Measurements from ENCODE around the gene DESI2.
"Not testable (repeated sequence)": the region's sequence is repeated elsewhere in the genome, so short reads cannot be mapped to it uniquely, and the experiment has no call there.

Gene DESI2

GRCh38 chr1:244730934-244731434 lies 78.1 kb downstream of the DESI2 start:
- Histone ChIP-seq H3K9me3 (ENCODE audit: control insufficient read depth in 2 of 2, low read length in 2 of 2) (no peaks in the 10 kb centered on the region), H3K36me3 (ENCODE audit: control insufficient read depth in 2 of 2, insufficient read depth in 2 of 2, low read length in 2 of 2) (no peaks in the 10 kb centered on the region), H3K27ac (ENCODE audit: low read length) (no peak overlapping the region), H3K27me3 (ENCODE audit: control insufficient read depth in 1 of 2, insufficient read depth in 2 of 2, low read length in 2 of 2) (no peaks in the 10 kb centered on the region), H3K4me1 (ENCODE audit: control insufficient read depth, insufficient read depth, low read length) (peaks cover 5% of the 10 kb centered on the region), H3K4me3 (ENCODE audit: low read length in 2 of 2) (peak overlapping the region; percentile 40 to 79), H3K9ac (ENCODE audit: low read length in 2 of 2) (peak overlapping the region; percentile 4 to 5)

- Histone ChIP-seq H3K4me3 (ENCODE audit: low read length in 2 of 2) (no peak overlapping the region), H3K27ac (ENCODE audit: low read length) (no peak overlapping the region), H3K36me3 (ENCODE audit: control insufficient read depth in 2 of 2, insufficient read depth in 2 of 2, low read length in 2 of 2) (no peaks in the 10 kb centered on the region), H3K27me3 (ENCODE audit: control insufficient read depth in 1 of 2, insufficient read depth in 2 of 2, low read length in 2 of 2) (no peaks in the 10 kb centered on the region), H3K9ac (ENCODE audit: low read length in 2 of 2) (no peak overlapping the region), H3K4me1 (ENCODE audit: control insufficient read depth, insufficient read depth, low read length) (peaks cover 5% of the 10 kb centered on the region), H3K9me3 (ENCODE audit: control insufficient read depth in 2 of 2, low read length in 2 of 2) (no peaks in the 10 kb centered on the region)
Measured at GRCh38 chr1:244731651-244732050, 78.7 kb downstream of the DESI2 start.

GRCh38 chr1:244732851-244733450 lies 80.0 kb downstream of the DESI2 start:
- no peak overlapping the region for H3K9ac ChIP-seq (ENCODE audit: low read length in 2 of 2)
- no peaks in the 10 kb centered on the region for H3K9me3 ChIP-seq (ENCODE audit: control insufficient read depth in 2 of 2, low read length in 2 of 2)
- no peaks in the 10 kb centered on the region for H3K36me3 ChIP-seq (ENCODE audit: control insufficient read depth in 2 of 2, insufficient read depth in 2 of 2, low read length in 2 of 2)
- H3K27me3 ChIP-seq (ENCODE audit: control insufficient read depth in 1 of 2, insufficient read depth in 2 of 2, low read length in 2 of 2) = no peaks in the 10 kb centered on the region
- no peak overlapping the region for H3K4me3 ChIP-seq (ENCODE audit: low read length in 2 of 2)
- peaks cover 5% of the 10 kb centered on the region for H3K4me1 ChIP-seq (ENCODE audit: control insufficient read depth, insufficient read depth, low read length)
- H3K27ac ChIP-seq (ENCODE audit: low read length) = no peak overlapping the region

GRCh38 chr1:244735404-244735803 lies 82.5 kb downstream of the DESI2 start:
- Histone ChIP-seq H3K4me1 (ENCODE audit: control insufficient read depth, insufficient read depth, low read length) (peaks cover 5% of the 10 kb centered on the region), H3K9ac (ENCODE audit: low read length in 2 of 2) (no peak overlapping the region), H3K27me3 (ENCODE audit: control insufficient read depth in 1 of 2, insufficient read depth in 2 of 2, low read length in 2 of 2) (no peaks in the 10 kb centered on the region), H3K9me3 (ENCODE audit: control insufficient read depth in 2 of 2, low read length in 2 of 2) (no peaks in the 10 kb centered on the region), H3K4me3 (ENCODE audit: low read length in 2 of 2) (no peak overlapping the region), H3K36me3 (ENCODE audit: control insufficient read depth in 2 of 2, insufficient read depth in 2 of 2, low read length in 2 of 2) (no peaks in the 10 kb centered on the region), H3K27ac (ENCODE audit: low read length) (no peak overlapping the region)

- Histone ChIP-seq H3K9me3 (ENCODE audit: control insufficient read depth in 2 of 2, low read length in 2 of 2) (no peaks in the 10 kb centered on the region), H3K4me3 (ENCODE audit: low read length in 2 of 2) (no peak overlapping the region), H3K27me3 (ENCODE audit: control insufficient read depth in 1 of 2, insufficient read depth in 2 of 2, low read length in 2 of 2) (no peaks in the 10 kb centered on the region), H3K9ac (ENCODE audit: low read length in 2 of 2) (no peak overlapping the region), H3K4me1 (ENCODE audit: control insufficient read depth, insufficient read depth, low read length) (peaks cover 2% of the 10 kb centered on the region), H3K27ac (ENCODE audit: low read length) (no peak overlapping the region), H3K36me3 (ENCODE audit: control insufficient read depth in 2 of 2, insufficient read depth in 2 of 2, low read length in 2 of 2) (no peaks in the 10 kb centered on the region)
Measured at GRCh38 chr1:244735876-244736561, 83.1 kb downstream of the DESI2 start.

- not testable (repeated sequence) for H3K4me1 ChIP-seq (ENCODE audit: control insufficient read depth, insufficient read depth, low read length); H3K9ac ChIP-seq (ENCODE audit: low read length in 2 of 2); H3K4me3 ChIP-seq (ENCODE audit: low read length in 2 of 2); H3K9me3 ChIP-seq (ENCODE audit: control insufficient read depth in 2 of 2, low read length in 2 of 2); H3K27ac ChIP-seq (ENCODE audit: low read length); H3K27me3 ChIP-seq (ENCODE audit: control insufficient read depth in 1 of 2, insufficient read depth in 2 of 2, low read length in 2 of 2); H3K36me3 ChIP-seq (ENCODE audit: control insufficient read depth in 2 of 2, insufficient read depth in 2 of 2, low read length in 2 of 2)
Measured at GRCh38 chr1:244739140-244739539, 86.2 kb downstream of the DESI2 start.

- H3K9me3 ChIP-seq (ENCODE audit: control insufficient read depth in 2 of 2, low read length in 2 of 2); H3K27me3 ChIP-seq (ENCODE audit: control insufficient read depth in 1 of 2, insufficient read depth in 2 of 2, low read length in 2 of 2); H3K36me3 ChIP-seq (ENCODE audit: control insufficient read depth in 2 of 2, insufficient read depth in 2 of 2, low read length in 2 of 2); H3K4me3 ChIP-seq (ENCODE audit: low read length in 2 of 2); H3K27ac ChIP-seq (ENCODE audit: low read length); H3K4me1 ChIP-seq (ENCODE audit: control insufficient read depth, insufficient read depth, low read length); H3K9ac ChIP-seq (ENCODE audit: low read length in 2 of 2): not testable (repeated sequence)
Measured at GRCh38 chr1:244740027-244740617, 87.2 kb downstream of the DESI2 start.

- H3K4me3 ChIP-seq (ENCODE audit: low read length in 2 of 2) = no peak overlapping the region
- no peaks in the 10 kb centered on the region for H3K9me3 ChIP-seq (ENCODE audit: control insufficient read depth in 2 of 2, low read length in 2 of 2)
- H3K27ac ChIP-seq (ENCODE audit: low read length) = no peak overlapping the region
- H3K9ac ChIP-seq (ENCODE audit: low read length in 2 of 2) = no peak overlapping the region
- H3K36me3 ChIP-seq (ENCODE audit: control insufficient read depth in 2 of 2, insufficient read depth in 2 of 2, low read length in 2 of 2) = no peaks in the 10 kb centered on the region
- H3K27me3 ChIP-seq (ENCODE audit: control insufficient read depth in 1 of 2, insufficient read depth in 2 of 2, low read length in 2 of 2) = no peaks in the 10 kb centered on the region
- no peaks in the 10 kb centered on the region for H3K4me1 ChIP-seq (ENCODE audit: control insufficient read depth, insufficient read depth, low read length)
Measured at GRCh38 chr1:244741692-244742091, 88.8 kb downstream of the DESI2 start.

- no peaks in the 10 kb centered on the region for H3K9me3 ChIP-seq (ENCODE audit: control insufficient read depth in 2 of 2, low read length in 2 of 2)
- no peaks in the 10 kb centered on the region for H3K36me3 ChIP-seq (ENCODE audit: control insufficient read depth in 2 of 2, insufficient read depth in 2 of 2, low read length in 2 of 2)
- H3K4me1 ChIP-seq (ENCODE audit: control insufficient read depth, insufficient read depth, low read length) = no peaks in the 10 kb centered on the region
- H3K27me3 ChIP-seq (ENCODE audit: control insufficient read depth in 1 of 2, insufficient read depth in 2 of 2, low read length in 2 of 2) = no peaks in the 10 kb centered on the region
- no peak overlapping the region for H3K27ac ChIP-seq (ENCODE audit: low read length)
- H3K4me3 ChIP-seq (ENCODE audit: low read length in 2 of 2) = no peak overlapping the region
- no peak overlapping the region for H3K9ac ChIP-seq (ENCODE audit: low read length in 2 of 2)
Measured at GRCh38 chr1:244749230-244750016, 96.5 kb downstream of the DESI2 start.

- Histone ChIP-seq H3K9me3 (ENCODE audit: control insufficient read depth in 2 of 2, low read length in 2 of 2) (no peaks in the 10 kb centered on the region), H3K4me1 (ENCODE audit: control insufficient read depth, insufficient read depth, low read length) (no peaks in the 10 kb centered on the region), H3K4me3 (ENCODE audit: low read length in 2 of 2) (no peak overlapping the region), H3K36me3 (ENCODE audit: control insufficient read depth in 2 of 2, insufficient read depth in 2 of 2, low read length in 2 of 2) (no peaks in the 10 kb centered on the region), H3K27ac (ENCODE audit: low read length) (no peak overlapping the region), H3K9ac (ENCODE audit: low read length in 2 of 2) (no peak overlapping the region), H3K27me3 (ENCODE audit: control insufficient read depth in 1 of 2, insufficient read depth in 2 of 2, low read length in 2 of 2) (no peaks in the 10 kb centered on the region)
Measured at GRCh38 chr1:244751271-244751895, 98.5 kb downstream of the DESI2 start.

Measured in stomach smooth muscle (tissue), 2 donors.